Activated CD4-positive, alpha-beta T cell treated with anti-CD3 and anti-CD28 coated beads, Interleukin-2, amount 10 ng/mL, durations not matched to agents 24 days and 14 days (primary cell): ENCODE data around the gene LRRC45. TPM values are rescaled to one million over a fixed set of nuclear protein-coding genes. Genes with fewer than 3 reads are reported as not detected.
A peak's percentile ranks its signal among the peaks of the same experiment; 100 is the strongest.

Source experiments
- DNase-seq: peaks from one replicate; pipeline ENCODE4 v3.0.0; 2022
- H3K27ac Mint-ChIP-seq: one replicate; pipeline ENCODE4 v1.8.0; 2022; ENCODE audit warnings: mild to moderate bottlenecking, mixed read lengths
- H3K27me3 Mint-ChIP-seq: one replicate; pipeline ENCODE4 v1.8.0; 2022; ENCODE audit warnings: mixed read lengths
- H3K36me3 Mint-ChIP-seq: one replicate; pipeline ENCODE4 v1.8.0; 2022; ENCODE audit warnings: low read depth, mild to moderate bottlenecking, mixed read lengths
- H3K4me1 Mint-ChIP-seq: one replicate; pipeline ENCODE4 v1.8.0; 2021; ENCODE audit warnings: mixed read lengths
- H3K4me3 Mint-ChIP-seq: one replicate; pipeline ENCODE4 v1.8.0; 2022; ENCODE audit warnings: mild to moderate bottlenecking, moderate library complexity, mixed read lengths
- H3K9me3 Mint-ChIP-seq: one replicate; pipeline ENCODE4 v1.8.0; 2021; ENCODE audit warnings: mixed read lengths
- intact Hi-C: fragments of 100-400 bp; cut with micrococcal nuclease; formaldehyde crosslinking; loops from one replicate; pipeline ENCODE4 v1.15.1; 2023
- total RNA-seq: library from RNA; stranded (reverse); gene quantifications from 2 replicates; pipeline ENCODE4 v1.2.3, GENCODE V29; 2022

LRRC45 gene
- total RNA-seq, 1 donor from 2014 or later = 40.6 TPM

DNA sequence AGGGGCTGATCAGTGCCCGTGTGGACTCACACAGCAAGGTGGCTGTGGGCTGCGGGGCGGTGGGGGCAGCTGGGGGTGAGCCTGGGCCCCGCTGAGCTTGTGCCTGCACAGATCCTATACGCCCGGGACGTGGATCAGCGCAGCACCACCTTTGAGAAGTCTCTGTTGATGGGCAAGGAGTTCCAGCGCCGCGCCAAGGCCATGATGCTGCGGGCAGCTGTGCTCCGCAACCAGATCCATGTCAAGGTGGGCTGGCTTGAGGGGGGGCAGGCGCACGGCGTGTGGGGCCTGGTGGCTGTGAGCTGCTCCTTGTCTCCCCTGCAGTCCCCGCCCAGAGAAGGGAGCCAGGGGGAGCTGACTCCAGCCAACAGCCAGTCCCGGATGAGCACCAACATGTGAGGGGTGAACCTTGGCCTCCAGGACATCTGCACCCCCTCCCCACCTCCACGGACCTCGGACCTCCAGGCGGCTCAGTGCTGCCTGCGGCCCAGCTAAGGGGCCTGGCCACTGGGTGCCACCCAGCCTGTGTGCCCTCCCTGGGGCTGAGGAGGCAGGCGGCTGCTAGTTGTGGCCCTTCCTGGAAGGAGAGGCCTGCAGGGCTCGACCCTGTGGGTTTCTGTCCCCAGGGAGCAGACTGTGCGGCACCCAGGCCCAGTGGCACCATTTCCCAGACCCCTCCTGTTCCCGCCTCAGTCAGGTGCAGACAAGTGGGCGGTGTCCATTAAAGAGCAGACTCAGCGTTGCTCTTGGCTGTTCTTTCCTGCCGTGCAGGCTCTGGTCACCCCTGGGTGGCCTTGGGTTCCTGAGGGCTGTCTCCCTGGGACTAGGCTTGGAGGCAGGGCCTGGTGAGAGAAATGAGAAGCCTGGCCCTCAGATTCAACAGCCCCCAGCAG, 33.9 kb downstream of the LRRC45 start:
- intact Hi-C loops = no loop called here
- H3K4me3 Mint-ChIP-seq = no peak overlapping the region

GRCh38 chr17:82058230-82058854, 35.2 kb downstream of the LRRC45 start:
- Mint-ChIP-seq H3K27ac (no peak overlapping the region), H3K27me3 (no peaks in the 10 kb centered on the region)
- intact Hi-C loops = no loop called here

More for the DNA sequence above, 33.9 kb downstream of the LRRC45 start:
- H3K36me3 Mint-ChIP-seq = peaks cover 23% of the 10 kb centered on the region
- DNase-seq = no peak
- H3K27me3 Mint-ChIP-seq = no peaks in the 10 kb centered on the region
- H3K27ac Mint-ChIP-seq = no peak overlapping the region
- H3K4me1 Mint-ChIP-seq = peaks cover 3% of the 10 kb centered on the region
- H3K9me3 Mint-ChIP-seq = no peaks in the 10 kb centered on the region

DNA sequence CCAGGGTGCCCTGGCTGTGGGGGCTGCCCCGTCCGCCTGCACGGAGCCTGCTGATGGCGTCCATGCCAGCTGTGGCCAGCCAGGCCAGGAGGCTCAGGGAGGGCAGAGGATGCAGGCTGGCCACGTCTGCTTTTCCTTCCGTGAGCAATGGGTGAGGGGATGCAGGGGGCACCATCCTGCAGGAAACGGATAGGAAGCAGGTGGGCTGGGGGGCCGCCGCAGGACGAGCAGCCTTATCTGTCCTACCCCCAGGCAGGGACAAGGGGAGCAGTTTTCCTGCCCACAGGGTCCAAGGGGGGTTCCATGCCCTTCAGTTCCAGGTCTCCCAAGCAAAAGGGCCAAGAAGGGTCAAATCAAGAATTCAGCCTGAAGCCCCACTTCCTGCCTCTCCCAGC, 35.7 kb downstream of the LRRC45 start:
- Mint-ChIP-seq H3K9me3 (no peaks in the 10 kb centered on the region), H3K27me3 (no peaks in the 10 kb centered on the region), H3K36me3 (peaks cover 25% of the 10 kb centered on the region), H3K27ac (no peak overlapping the region), H3K4me1 (peaks cover 1% of the 10 kb centered on the region), H3K4me3 (no peak overlapping the region)
- intact Hi-C loops = no loop called here
- DNase-seq = no peak

More at GRCh38 chr17:82058230-82058854, 35.2 kb downstream of the LRRC45 start:
- Mint-ChIP-seq H3K4me1 (peaks cover 1% of the 10 kb centered on the region), H3K36me3 (peaks cover 25% of the 10 kb centered on the region), H3K4me3 (no peak overlapping the region), H3K9me3 (no peaks in the 10 kb centered on the region)
- no peak for DNase-seq

DNA sequence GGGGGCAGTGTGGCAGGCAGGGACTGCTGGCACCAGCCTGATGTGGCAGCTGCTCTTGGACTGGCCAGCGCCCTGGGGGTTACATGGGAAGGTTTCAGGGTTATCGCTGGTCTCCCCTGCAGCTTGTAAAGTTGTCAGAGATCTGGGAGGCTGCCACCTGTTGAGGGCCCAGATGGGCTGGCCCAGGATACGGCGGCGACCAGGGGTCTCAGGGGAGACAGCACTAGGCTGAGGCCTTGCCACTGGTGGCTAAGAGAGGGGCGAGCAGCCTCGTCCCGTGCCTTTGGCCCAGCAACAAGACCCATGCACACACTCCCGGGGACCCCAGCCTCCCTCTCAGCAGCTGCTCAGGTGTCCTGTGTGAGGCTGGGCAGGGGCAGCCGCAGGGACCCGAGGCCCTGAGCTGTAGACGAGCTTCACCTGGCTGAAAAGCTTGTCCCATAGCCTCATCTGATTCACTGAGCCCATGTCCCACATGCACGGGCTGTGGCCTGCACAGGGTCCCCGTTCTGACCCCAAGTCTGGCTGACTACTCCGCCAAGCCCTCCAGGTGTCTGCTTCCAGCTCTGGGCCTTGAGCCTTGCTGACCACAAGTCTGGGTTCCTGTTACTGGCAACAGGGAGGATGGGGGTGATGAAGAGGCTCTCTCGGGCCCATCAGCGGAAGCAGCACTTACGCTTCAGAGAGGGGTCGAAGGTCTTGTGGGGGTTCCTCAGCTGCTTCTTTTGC, 36.3 kb downstream of the LRRC45 start:
- Mint-ChIP-seq H3K4me1 (peaks cover 1% of the 10 kb centered on the region), H3K27me3 (no peaks in the 10 kb centered on the region), H3K36me3 (peaks cover 27% of the 10 kb centered on the region), H3K27ac (no peak overlapping the region), H3K9me3 (no peaks in the 10 kb centered on the region), H3K4me3 (no peak overlapping the region)
- intact Hi-C loops = no loop called here
- no peak for DNase-seq

DNA sequence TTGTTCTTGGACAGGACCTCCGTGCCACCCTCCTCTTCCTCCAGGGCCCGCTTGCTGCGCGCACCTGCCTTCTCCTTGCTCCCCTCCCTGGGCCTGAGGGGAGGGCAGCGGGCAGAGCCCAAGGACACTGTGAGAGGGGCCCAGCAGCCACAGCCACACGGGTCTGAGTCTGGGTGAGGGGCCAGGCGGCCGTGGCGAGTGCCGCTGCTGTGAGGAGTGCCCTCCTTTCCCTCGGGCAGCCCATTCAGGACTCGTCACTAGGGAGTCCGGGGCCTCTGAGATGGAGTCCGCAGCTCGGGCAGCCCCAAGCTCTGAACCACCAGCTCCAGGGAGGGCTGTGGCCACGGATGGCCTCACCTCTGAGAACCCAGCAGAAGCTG, 36.9 kb downstream of the LRRC45 start:
- no peak for DNase-seq
- H3K36me3 Mint-ChIP-seq = peaks cover 24% of the 10 kb centered on the region
- no peaks in the 10 kb centered on the region for H3K9me3 Mint-ChIP-seq
- peaks cover 1% of the 10 kb centered on the region for H3K4me1 Mint-ChIP-seq
- H3K27ac Mint-ChIP-seq = no peak overlapping the region
- no peaks in the 10 kb centered on the region for H3K27me3 Mint-ChIP-seq
- intact Hi-C loops = no loop called here
- no peak overlapping the region for H3K4me3 Mint-ChIP-seq

GRCh38 chr17:82060614-82061013, 37.5 kb downstream of the LRRC45 start:
- Mint-ChIP-seq H3K36me3 (peaks cover 24% of the 10 kb centered on the region), H3K4me1 (peaks cover 1% of the 10 kb centered on the region), H3K9me3 (no peaks in the 10 kb centered on the region), H3K27me3 (no peaks in the 10 kb centered on the region), H3K27ac (no peak overlapping the region), H3K4me3 (no peak overlapping the region)
- intact Hi-C loops = no loop called here
- DNase-seq = no peak

- no peak overlapping the region for H3K4me3 Mint-ChIP-seq
- peaks cover 22% of the 10 kb centered on the region for H3K36me3 Mint-ChIP-seq
- H3K9me3 Mint-ChIP-seq = no peaks in the 10 kb centered on the region
- intact Hi-C loops = no loop called here
- peaks cover 3% of the 10 kb centered on the region for H3K4me1 Mint-ChIP-seq
- no peak overlapping the region for H3K27ac Mint-ChIP-seq
- H3K27me3 Mint-ChIP-seq = no peaks in the 10 kb centered on the region
- no peak for DNase-seq
Measured at GRCh38 chr17:82061047-82061925, 38.2 kb downstream of the LRRC45 start.

- Mint-ChIP-seq H3K36me3 (peaks cover 21% of the 10 kb centered on the region), H3K27ac (no peak overlapping the region), H3K27me3 (no peaks in the 10 kb centered on the region), H3K9me3 (no peaks in the 10 kb centered on the region), H3K4me1 (peaks cover 5% of the 10 kb centered on the region), H3K4me3 (no peak overlapping the region)
- no peak for DNase-seq
- intact Hi-C loops = no loop called here
Measured at GRCh38 chr17:82062076-82062983, 39.2 kb downstream of the LRRC45 start.

GRCh38 chr17:82062984-82063368, 39.9 kb downstream of the LRRC45 start:
- Mint-ChIP-seq H3K4me1 (peaks cover 5% of the 10 kb centered on the region), H3K9me3 (no peaks in the 10 kb centered on the region), H3K27ac (no peak overlapping the region), H3K27me3 (no peaks in the 10 kb centered on the region), H3K36me3 (peaks cover 17% of the 10 kb centered on the region), H3K4me3 (no peak overlapping the region)
- DNase-seq = no peak
- intact Hi-C loops = no loop called here

- Mint-ChIP-seq H3K4me1 (peaks cover 5% of the 10 kb centered on the region), H3K27ac (no peak overlapping the region), H3K36me3 (peaks cover 15% of the 10 kb centered on the region)
Measured at GRCh38 chr17:82063424-82064415, 40.6 kb downstream of the LRRC45 start.

GRCh38 chr17:82064433-82065192, 41.5 kb downstream of the LRRC45 start:
- peak overlapping the region; percentile 73 for H3K4me3 Mint-ChIP-seq
- peak overlapping the region; percentile 25 for H3K27ac Mint-ChIP-seq
- no peaks in the 10 kb centered on the region for H3K27me3 Mint-ChIP-seq
- DNase-seq = no peak
- peaks cover 5% of the 10 kb centered on the region for H3K4me1 Mint-ChIP-seq
- intact Hi-C loops = no loop called here
- peaks cover 14% of the 10 kb centered on the region for H3K36me3 Mint-ChIP-seq
- no peaks in the 10 kb centered on the region for H3K9me3 Mint-ChIP-seq

More at GRCh38 chr17:82063424-82064415, 40.6 kb downstream of the LRRC45 start:
- H3K4me3 Mint-ChIP-seq = peak overlapping the region; percentile 73
- intact Hi-C loops = no loop called here
- H3K9me3 Mint-ChIP-seq = no peaks in the 10 kb centered on the region
- no peaks in the 10 kb centered on the region for H3K27me3 Mint-ChIP-seq
- no peak for DNase-seq
